Measurements from ENCODE around the gene TENM4. TPM values are rescaled to one million over a fixed set of nuclear protein-coding genes. Genes with fewer than 3 reads are reported as not detected.

TENM4 gene
- total and polyA plus RNA-seq, 2 of the 13 experiments (the other 11 are each of a cell fraction or from before 2014, with no cell fraction given), result not detected

DNA sequence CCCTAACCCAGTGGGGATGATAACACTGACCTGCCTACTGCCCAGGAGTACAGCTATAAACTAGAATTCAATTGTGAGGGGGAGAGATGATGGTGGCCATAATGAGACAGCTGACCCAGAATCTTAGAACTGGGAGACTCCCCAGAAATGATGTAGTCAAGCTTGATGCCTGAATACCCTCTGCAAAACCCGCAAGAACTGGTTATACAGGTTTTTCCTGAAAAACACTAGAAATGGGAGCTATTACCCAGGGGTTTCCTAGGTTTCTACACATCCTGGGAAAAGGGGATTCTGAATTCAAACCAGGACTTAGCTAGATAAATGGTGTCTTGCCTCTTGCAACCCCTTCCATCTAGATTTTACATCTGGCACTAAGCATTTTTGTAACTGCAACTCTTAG lies 752.4 kb downstream of the TENM4 start:
- Histone ChIP-seq H3K36me3 (replicated peaks in 1 of 2; ENCODE audit: control insufficient read depth in 1 of 2, insufficient read depth in 2 of 2, low read length in 2 of 2) (no peaks in the 10 kb centered on the region), H4K20me1 (ENCODE audit: insufficient read depth, low read length) (no peaks in the 10 kb centered on the region), H3K27ac (ENCODE audit: extremely low read length, insufficient read depth, low read length) (no peak overlapping the region), H3K4me3 (replicated peaks in 1 of 3; ENCODE audit: insufficient read depth in 1 of 3, low read depth in 2 of 3, low read length in 3 of 3) (no peak overlapping the region), H3K9ac (ENCODE audit: insufficient read depth, low read depth, low read length) (no peak overlapping the region), H2AFZ (ENCODE audit: low read length) (no peak overlapping the region), H3K4me1 (ENCODE audit: insufficient read depth, low read length) (no peaks in the 10 kb centered on the region), H3K4me2 (ENCODE audit: low read depth, low read length) (no peak overlapping the region), H3K27me3 (ENCODE audit: control insufficient read depth in 1 of 2, insufficient read depth in 2 of 2, low read length in 2 of 2) (peaks cover 0 to 12% of the 10 kb centered on the region in 2 experiments; a peak in 1 of 5 replicates), H3K79me2 (ENCODE audit: insufficient read depth, low read length) (no peaks in the 10 kb centered on the region), H3K9me3 (ENCODE audit: low read length) (no peaks in the 10 kb centered on the region)
- ATAC-seq, result no peak
- ChIA-PET POLR2A (no interaction called here), CTCF (ENCODE audit: low intra/inter-chr PET ratio, low total read pairs) (no interaction called here)
- FAIRE-seq, result no peak
- DNase-seq (ENCODE audit: low spot score), result no peak
- BruUV-seq (replicated peaks), result no TSS peak
- in situ Hi-C loops (cut with HindIII; ENCODE audit: extremely low pct_ligation_motif_present, low pct_unique_long_range_greater_than_20kb) (no loop called here), intact Hi-C loops (cut with micrococcal nuclease; ENCODE audit: unreplicated experiment) (no loop called here)
- 0% methylated on average over 1 of the region's 1 CpG for WGBS (ENCODE audit: low lambda C conversion rate)
- TF ChIP-seq SAFB2 (CRISPR knock-in tag; IDR thresholded peaks at IDR 0.05; ENCODE audit: borderline replicate concordance, low read depth) (no peak), NCOR1 (IDR thresholded peaks at IDR 0.05; ENCODE audit: borderline replicate concordance, low read length) (no peak), FOXA3 (CRISPR knock-in tag; IDR thresholded peaks at IDR 0.05) (no peak), ZNF766 (CRISPR knock-in tag; IDR thresholded peaks at IDR 0.05; ENCODE audit: borderline replicate concordance) (no peak), YY1 (IDR thresholded peaks at IDR 0.05; ENCODE audit: insufficient read depth, insufficient replicate concordance, low read depth, low read length) (no peak), ZBTB3 (CRISPR knock-in tag; IDR thresholded peaks at IDR 0.05; ENCODE audit: borderline replicate concordance, low read depth) (no peak)
- TF ChIP-seq, protein P1, sequence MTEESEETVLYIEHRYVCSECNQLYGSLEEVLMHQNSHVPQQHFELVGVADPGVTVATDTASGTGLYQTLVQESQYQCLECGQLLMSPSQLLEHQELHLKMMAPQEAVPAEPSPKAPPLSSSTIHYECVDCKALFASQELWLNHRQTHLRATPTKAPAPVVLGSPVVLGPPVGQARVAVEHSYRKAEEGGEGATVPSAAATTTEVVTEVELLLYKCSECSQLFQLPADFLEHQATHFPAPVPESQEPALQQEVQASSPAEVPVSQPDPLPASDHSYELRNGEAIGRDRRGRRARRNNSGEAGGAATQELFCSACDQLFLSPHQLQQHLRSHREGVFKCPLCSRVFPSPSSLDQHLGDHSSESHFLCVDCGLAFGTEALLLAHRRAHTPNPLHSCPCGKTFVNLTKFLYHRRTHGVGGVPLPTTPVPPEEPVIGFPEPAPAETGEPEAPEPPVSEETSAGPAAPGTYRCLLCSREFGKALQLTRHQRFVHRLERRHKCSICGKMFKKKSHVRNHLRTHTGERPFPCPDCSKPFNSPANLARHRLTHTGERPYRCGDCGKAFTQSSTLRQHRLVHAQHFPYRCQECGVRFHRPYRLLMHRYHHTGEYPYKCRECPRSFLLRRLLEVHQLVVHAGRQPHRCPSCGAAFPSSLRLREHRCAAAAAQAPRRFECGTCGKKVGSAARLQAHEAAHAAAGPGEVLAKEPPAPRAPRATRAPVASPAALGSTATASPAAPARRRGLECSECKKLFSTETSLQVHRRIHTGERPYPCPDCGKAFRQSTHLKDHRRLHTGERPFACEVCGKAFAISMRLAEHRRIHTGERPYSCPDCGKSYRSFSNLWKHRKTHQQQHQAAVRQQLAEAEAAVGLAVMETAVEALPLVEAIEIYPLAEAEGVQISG (CRISPR knock-in tag; IDR thresholded peaks at IDR 0.05), result no peak
- TF ChIP-seq, protein P2, sequence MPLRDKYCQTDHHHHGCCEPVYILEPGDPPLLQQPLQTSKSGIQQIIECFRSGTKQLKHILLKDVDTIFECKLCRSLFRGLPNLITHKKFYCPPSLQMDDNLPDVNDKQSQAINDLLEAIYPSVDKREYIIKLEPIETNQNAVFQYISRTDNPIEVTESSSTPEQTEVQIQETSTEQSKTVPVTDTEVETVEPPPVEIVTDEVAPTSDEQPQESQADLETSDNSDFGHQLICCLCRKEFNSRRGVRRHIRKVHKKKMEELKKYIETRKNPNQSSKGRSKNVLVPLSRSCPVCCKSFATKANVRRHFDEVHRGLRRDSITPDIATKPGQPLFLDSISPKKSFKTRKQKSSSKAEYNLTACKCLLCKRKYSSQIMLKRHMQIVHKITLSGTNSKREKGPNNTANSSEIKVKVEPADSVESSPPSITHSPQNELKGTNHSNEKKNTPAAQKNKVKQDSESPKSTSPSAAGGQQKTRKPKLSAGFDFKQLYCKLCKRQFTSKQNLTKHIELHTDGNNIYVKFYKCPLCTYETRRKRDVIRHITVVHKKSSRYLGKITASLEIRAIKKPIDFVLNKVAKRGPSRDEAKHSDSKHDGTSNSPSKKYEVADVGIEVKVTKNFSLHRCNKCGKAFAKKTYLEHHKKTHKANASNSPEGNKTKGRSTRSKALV (CRISPR knock-in tag; IDR thresholded peaks at IDR 0.05), result no peak

All from HepG2 (cell line).